Tibial nerve (tissue), 4 donors: ENCODE data around the gene CDC42BPG.

Experiments used
- EP300 ChIP-seq, 2 donors: sonication (generic); formaldehyde crosslinking; IDR thresholded peaks; one replicate each; pipeline ENCODE4 v1.6.1; 2017; ENCODE audit warnings: antibody characterized with exemption in 2 of 2, mild to moderate bottlenecking in 1 of 2
- TF ChIP-seq, protein P1 (sequence below), 5 experiments: fragments of 200-600 bp in 3 of 5; fragments of 450-650 bp in 2 of 5; sonication (generic) in 3 of 5; IDR thresholded peaks; one replicate each; pipeline ENCODE4 v1.5.1; 2016 to 2019; ENCODE audit warnings: antibody characterized with exemption in 5 of 5, mild to moderate bottlenecking in 3 of 5, moderate library complexity in 2 of 5

DNA sequence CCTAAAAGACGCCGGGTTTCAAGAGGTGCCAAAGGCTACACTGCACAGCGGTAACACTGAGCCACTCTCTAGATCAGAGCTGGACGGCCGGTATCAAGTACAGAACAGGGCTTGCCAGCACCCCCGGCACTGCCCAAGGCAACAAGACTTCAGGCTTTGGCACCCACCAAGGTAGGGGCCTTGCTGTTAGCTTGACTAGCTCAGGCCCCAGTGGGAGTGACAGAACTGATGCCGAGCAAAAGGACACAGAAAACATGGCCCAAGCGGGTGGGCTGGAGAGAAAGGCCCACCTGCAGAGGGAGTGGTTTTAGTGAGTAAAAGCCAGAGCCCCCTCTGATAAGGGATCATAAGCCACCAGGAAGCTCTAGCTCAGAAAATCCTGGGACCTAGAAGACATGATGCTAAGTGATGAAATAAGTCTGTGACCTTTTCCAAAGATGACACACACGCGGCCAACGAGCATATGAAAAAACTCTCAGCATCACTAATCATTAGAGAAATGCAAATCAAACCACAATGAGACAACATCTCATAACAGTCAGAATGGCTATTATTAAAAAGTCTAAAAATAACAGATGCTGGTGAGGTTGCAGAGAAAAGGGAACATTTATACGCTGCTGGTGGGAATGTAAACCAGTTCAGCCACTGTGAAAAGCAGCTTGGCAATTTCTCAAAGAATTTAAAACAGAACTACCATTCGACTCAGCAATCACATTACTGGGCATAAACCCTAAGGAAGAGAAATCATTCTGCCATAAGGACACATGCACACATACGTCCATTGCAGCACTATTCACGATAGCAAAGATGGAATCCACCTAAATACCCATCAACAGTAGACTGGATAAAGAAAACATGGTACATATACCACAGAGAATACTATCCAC lies 21.1 kb upstream of the CDC42BPG start:
- TF ChIP-seq EP300 (IDR thresholded peaks at IDR 0.05), result no peak
- TF ChIP-seq, protein P1, sequence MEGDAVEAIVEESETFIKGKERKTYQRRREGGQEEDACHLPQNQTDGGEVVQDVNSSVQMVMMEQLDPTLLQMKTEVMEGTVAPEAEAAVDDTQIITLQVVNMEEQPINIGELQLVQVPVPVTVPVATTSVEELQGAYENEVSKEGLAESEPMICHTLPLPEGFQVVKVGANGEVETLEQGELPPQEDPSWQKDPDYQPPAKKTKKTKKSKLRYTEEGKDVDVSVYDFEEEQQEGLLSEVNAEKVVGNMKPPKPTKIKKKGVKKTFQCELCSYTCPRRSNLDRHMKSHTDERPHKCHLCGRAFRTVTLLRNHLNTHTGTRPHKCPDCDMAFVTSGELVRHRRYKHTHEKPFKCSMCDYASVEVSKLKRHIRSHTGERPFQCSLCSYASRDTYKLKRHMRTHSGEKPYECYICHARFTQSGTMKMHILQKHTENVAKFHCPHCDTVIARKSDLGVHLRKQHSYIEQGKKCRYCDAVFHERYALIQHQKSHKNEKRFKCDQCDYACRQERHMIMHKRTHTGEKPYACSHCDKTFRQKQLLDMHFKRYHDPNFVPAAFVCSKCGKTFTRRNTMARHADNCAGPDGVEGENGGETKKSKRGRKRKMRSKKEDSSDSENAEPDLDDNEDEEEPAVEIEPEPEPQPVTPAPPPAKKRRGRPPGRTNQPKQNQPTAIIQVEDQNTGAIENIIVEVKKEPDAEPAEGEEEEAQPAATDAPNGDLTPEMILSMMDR (IDR thresholded peaks at IDR 0.05), result no peak
